Raji (cell line): ENCODE data around the gene CDK10.

Experiments used
- POLR2A ChIP-seq: IDR thresholded peaks from 2 replicates; pipeline ENCODE4 v1.6.1; 2011; ENCODE audit warnings: low read depth, low read length, control low read depth; ENCODE audit not compliant: insufficient read depth

The CDK10 gene

DNA sequence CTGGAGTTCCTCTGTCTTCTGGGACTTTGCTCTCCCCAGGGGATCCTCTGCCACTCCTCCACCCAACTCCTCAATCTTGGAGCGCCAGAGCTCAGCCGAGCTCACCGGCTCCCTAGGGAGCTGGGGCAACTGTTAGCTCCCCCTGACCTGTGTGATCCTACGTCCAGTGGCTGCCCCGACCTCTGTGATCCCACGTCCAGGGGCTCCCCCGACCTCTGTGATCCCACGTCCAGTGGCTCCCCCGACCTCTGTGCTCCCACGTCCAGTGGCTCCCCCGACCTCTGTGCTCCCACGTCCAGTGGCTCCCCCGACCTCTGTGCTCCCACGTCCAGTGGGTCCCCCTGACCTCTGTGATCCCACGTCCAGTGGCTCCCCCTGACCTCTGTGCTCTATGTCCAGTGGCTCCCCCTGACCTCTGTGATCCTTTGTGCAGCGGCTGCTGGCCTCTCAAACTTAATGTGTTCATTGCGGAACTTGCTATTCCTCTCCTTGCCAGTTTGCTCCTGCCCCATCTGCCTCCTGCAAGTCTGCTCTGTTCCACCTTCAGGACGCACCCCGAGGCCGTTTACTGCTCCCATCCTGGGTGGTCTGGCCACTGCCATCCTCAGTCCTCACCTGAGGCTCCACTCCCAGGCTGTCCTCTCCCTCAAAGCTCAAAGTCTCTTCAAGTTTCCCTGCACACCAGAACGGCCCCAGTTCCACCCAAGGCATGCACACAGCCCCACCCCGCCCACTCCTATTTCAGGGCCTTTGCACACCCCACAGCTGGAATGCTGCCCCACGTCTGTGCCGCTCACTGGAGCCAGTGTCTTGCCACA lies 31.4 kb downstream of the CDK10 start:
- no peak for TF ChIP-seq POLR2A

DNA sequence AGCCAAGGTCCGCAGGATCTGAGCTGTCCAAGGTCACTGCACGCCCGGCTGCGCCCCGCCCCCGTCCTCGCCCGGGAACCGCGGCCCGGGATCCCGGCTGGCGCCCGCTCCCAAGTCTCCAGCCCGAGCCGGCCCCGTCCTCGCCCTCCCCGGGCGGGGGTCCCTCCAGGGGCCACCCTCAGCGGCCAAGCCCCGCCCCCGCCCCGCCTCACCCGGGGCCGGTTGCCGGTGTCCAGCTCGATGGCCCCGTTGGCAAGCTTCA lies 34.0 kb downstream of the CDK10 start:
- no peak for TF ChIP-seq POLR2A

DNA sequence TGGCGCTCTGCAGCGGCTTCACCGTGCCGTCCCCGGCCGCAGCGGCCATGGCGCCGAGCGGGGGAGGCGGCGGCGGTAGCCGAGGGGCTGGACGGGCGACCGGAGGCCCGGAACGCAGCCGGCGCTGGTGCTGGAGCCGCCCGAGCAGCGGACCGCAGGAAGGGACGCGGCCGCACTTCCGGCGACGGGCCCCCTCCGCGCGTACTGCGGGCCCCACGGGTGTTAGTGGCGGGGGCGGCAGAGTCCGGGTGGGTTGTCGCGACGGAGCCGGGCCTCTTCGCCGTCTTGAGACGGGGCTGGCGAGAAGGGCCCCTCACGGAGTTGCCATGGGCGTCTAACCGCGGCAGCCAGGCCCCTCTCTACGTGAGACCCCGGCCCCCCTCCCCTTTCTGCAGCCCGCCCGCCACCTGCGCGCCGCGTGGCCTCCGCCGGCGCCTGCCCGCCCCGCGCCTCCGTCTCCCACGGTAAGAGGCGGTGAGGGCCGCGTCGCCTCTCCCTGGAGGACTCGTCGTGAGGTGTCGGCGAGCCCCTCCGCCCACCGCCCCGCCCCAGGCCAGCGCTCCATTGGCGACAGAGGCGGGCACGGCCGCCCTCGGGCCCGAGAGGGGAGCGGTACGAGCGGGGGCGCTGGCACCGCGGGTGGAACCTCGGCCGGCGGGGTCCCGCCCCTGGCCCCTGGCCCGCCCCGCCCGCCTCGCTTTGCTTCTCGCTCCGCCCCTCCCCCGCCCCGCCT lies 34.5 kb downstream of the CDK10 start, which contains the start of the genes VPS9D1 and ZNF276:
TSS of gene VPS9D1 (minus strand) at position 86 of the 733 bp plus-strand sequence. CDS start at position 49, 37 bp downstream.
TSS of gene ZNF276 (plus strand) at position 725 of the 733 bp plus-strand sequence. CDS start 104 bp downstream, outside the sequence.
- peak; percentile 61 for TF ChIP-seq POLR2A

DNA sequence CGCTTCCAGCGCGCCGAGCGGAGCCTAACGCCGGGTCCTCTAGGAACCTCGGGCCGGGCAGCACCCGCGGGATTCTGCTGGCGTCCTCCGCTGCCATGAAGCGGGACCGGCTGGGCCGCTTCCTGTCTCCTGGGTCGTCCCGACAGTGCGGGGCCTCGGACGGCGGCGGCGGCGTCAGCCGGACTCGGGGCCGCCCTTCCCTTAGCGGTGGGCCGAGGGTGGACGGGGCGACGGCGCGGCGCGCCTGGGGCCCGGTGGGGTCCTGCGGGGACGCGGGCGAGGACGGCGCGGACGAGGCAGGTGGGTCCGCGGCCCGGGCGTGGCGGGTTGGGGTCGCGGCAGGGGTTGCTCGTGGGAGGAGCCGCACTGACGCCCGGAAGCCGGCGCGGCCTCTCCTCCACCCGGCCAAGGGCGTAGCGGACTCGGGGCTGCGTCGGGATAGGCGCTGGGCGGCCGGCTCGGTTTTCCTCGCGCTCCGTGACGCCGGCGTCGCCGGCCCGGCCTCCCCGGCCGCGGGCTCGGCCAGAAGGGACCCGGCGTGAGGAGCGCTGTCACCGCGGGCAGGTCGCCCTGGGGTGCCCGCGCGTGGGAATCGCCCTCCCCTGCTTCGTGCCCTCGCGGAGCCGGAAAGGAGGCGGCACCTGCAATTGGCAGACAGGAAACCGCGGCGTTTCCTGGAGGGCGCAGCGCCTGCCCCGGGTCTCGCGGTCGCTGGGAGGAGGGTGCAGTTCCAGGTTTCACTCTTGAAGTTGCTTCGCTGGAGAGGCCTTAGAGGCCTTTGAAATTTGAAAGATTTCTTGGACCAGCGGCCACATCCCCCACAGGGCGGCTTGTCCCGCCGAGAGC lies 35.3 kb downstream of the CDK10 start:
- peak; percentile 33 for TF ChIP-seq POLR2A

DNA sequence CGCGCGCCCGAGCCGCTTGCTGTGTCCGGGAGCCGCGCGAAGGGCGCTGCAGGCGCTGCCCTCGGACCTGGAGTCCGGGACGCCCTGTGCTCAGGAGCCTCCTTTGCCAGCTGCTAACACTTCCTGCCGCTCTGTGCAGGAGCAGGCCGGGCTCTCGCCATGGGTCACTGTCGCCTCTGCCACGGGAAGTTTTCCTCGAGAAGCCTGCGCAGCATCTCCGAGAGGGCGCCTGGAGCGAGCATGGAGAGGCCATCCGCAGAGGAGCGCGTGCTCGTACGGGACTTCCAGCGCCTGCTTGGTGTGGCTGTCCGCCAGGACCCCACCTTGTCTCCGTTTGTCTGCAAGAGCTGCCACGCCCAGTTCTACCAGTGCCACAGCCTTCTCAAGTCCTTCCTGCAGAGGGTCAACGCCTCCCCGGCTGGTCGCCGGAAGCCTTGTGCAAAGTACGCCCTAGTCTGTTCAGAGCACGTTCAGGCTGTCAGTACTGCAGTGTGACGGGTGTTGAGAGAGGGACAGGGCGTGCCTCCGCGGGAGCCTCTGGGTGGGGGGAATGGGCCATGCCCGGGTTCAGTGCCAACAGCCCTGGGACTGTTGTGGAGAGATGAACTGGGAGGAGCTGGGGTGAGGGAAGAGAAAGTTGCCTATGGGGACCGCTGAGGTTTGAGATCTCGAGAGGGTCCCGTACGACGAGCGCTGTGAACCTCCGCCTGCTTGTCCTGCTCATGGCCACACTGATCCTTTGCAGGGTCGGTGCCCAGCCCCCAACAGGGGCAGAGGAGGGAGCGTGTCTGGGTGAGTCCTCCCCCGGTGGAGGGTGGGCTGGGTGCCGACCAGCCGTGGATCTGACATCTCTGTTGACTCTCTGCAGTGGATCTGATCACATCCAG lies 36.1 kb downstream of the CDK10 start:
- TF ChIP-seq POLR2A = peak; percentile 46; the same call in 1 of the 2 replicates

DNA sequence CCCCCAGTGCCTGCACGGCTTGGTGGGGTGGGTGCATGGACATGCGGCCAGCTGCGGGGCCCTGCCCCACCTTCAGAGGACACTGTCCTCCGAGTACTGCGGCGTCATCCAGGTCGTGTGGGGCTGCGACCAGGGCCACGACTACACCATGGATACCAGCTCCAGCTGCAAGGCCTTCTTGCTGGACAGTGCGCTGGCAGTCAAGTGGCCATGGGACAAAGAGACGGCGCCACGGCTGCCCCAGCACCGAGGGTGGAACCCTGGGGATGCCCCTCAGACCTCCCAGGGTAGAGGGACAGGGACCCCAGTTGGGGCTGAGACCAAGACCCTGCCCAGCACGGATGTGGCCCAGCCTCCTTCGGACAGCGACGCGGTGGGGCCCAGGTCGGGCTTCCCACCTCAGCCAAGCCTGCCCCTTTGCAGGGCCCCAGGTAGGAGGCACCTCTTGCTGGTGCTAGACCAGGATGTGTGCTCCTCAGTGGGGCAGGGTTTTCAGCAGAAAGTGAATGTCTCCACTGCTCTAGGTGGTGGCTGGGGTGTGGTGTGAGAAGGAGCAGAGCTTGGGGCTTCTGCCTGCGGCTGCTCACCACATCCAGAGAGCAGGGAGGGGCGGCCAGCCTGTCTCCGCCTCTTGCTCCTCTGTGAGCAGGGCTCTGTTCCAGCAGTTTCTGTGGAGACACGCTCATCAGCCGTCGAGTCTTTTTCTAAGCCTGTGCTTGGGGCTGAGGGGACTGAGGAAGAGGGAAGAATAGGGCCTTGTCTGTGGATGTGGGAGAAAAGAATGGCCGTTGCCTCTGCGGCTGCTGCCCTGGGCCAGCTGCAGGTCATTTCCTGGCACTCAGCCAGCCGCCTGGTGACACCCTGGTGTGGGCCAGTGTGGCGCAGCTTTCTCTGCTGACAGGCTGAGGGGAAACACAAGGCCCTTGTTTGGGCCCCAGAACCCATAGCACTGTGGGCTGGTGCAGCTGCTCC lies 37.1 kb downstream of the CDK10 start:
- TF ChIP-seq POLR2A = no peak

DNA sequence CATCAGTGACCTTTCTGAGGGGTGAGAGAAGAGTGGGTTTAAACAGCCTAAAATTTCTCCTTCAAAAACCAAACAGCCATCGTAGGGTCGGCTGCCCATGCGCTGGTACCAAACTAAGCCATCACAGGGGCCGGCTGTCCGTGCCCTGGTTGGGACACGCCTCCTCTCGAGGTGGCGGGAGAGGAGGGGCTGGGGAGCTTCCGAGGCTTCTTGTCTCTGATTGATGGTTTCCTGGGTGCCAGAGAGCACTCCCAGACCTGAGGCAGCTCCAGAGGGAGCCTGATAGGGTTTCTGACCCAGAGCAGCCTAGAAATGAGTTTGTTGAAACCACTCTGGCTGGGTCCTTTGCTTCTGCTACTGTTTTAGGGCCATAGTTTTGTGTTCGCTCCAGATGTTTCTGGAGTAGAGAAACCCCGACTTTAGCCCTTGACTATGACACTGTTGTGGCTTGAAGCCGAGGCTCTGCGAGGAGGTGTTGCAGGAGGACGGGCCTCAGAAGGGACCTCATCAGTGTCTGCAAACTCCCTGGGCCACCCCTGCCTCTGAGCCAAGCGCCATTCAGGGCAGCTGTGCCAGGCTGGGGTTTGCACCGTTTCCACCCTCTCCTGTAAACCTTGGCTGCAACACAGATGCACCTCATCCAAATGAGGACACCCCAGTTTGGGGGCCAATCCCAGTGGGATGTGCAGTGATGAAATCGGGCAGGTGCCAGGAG lies 41.1 kb downstream of the CDK10 start:
- no peak for TF ChIP-seq POLR2A

DNA sequence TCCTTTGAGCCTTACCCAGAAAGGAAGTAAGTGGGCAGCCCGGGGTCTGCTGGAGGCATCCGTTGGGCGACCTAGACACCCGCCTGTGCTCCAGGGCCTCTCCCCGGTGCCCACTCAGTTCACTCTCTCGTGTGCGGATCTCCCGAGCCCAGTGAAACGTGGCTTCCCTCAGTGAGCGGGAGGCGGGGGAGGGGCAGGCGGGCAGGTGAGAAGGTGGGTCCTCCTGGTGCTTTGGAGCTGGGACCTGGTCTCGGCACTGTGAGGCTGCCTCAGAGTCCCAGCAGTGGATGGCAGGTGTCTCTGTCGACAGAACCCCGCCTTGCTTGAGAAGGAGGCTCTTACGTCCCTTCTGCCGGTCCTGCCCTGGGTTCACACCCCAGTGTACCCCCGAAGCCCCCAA lies 42.8 kb downstream of the CDK10 start:
- no peak for TF ChIP-seq POLR2A

DNA sequence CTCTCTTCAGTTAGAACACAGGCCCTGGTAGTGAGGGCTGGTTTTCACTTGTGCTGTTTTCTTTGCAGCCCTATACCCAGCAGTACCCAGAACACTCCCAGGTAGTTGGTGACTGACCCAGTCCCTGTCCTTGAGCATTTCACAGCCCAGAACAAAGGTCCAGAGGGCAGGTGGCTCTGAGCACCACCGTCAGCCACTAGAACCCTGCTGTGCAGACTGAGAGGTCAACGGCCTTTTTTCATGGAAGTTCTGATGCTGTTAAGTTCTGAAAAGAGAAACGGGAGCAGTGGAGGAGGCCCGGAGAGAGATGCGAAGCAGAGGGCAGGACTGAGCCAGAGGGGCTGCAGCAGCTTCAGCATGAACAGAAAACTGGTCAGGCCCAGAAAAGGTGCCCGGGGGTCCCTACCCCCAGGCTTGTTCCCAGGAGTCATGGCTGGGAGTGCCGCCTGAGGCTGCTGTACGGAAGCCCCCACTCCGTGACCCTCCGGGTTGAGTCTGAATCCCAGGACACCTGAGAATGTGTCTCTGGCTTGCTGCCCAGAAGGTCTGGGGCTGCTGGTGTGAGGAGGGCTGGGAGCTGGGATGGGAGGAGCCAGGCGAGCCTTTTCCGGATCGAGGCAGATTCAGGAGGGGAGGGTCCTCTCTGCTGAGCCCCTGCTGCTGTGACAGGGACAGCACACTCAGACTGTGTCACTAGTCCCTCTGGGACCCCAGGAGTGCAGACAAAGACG lies 43.5 kb downstream of the CDK10 start:
- TF ChIP-seq POLR2A = no peak

DNA sequence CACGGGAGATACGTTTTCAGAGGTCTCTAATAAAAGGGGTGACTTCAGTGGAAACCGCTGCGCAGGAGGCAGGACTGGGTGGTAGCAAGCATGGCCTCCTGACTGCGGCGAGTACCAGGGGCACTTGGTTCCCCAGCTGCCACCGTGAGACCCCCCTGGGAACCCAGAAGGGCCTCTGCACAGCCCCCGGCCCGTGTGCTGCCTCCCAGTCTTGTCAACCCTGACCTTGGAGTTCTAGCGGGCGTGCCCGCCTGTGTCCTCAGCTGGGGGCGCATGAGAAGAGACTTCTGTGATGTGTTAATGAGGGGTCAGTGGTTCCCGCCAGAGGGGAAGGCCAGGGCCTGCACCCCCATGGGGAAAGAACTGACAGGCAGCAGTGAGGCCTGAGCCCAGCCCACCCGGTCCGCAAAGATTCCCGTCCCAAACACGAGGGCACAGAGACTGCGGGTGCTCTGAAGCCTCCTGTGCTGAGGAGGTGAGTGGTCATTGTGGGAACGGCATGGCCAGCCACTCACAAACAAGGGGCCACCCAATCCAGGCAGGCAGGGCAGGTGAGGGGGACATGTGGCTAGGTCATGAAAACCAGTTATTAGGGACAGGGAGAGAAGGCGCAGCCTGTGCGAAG lies 44.2 kb downstream of the CDK10 start:
- TF ChIP-seq POLR2A = no peak

DNA sequence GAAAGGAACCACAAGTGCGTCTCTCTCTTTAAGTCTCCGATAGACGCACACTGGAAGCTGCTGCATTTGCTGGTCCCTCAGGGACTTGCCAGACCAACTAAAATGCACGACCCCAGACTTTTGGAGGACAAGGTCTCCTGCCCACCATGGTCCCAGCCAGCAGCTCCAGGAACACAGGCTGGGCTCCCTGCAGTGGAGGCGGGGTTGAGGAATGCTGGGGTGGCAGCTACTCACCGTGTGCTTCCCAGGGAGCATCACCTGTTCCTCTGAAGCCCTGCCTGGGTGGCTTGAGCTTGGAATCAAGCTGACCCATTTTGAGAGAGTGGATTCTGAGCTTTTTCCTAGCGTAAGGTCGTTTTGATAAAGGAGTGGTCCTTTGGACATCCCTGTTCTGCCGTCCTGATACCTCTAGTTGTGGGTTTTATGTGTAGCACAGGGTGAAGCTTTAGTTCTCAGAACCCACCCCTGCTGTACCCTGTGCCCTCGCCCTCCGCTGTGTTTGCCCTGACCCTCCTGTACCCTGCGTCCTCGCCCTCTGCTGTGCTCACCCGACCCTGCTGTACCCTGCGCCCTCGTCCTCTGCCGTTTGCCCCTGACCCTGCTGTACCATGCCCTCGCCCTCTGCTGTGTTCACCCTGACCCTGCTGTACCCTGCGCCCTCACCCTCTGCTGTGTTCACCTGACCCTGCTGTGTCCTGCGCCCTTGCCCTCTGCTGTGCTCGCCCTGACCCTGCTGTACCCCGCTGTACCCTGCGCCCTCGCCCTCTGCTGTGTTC lies 45.8 kb downstream of the CDK10 start:
- TF ChIP-seq POLR2A = peak; percentile 36; the same call in 1 of the 2 replicates
